Gastrocnemius medialis (tissue), 4 donors: Measurements from ENCODE around the gene TTLL12. TPM values are rescaled to one million over a fixed set of nuclear protein-coding genes. Genes with fewer than 3 reads are reported as not detected.
A peak's percentile ranks its signal among the peaks of the same experiment; 100 is the strongest.

ENCODE experiments used
- ATAC-seq, 2 donors: fragments of 150-250 bp; one replicate each; pipeline ENCODE4 v1.9.1; 2016
- DNase-seq, 2 donors: peaks; one replicate each; pipeline ENCODE4 v3.0.0-alpha.2; 2019
- H3K27ac ChIP-seq, 4 donors: fragments of 200-600 bp; sonication (generic); 1 replicate in 1 of 4; 2 replicates in 3 of 4; pipeline ENCODE4 v1.5.1; 2016 to 2018; ENCODE audit warnings: mild to moderate bottlenecking in 2 of 4, moderate library complexity in 1 of 4
- H3K27me3 ChIP-seq, 3 donors: fragments of 200-600 bp; sonication (generic) in 2 of 3; 1 replicate in 1 of 3; 2 replicates in 2 of 3; pipeline versions ENCODE4 v1.5.1 to v1.6.0; 2016 to 2019; ENCODE audit warnings: mild to moderate bottlenecking in 1 of 3, moderate library complexity in 1 of 3
- H3K36me3 ChIP-seq, 2 donors: fragments of 200-600 bp; sonication (generic) in 1 of 2; one replicate each; pipeline ENCODE4 v1.5.1; 2017 to 2018
- H3K4me1 ChIP-seq, 2 donors: fragments of 200-600 bp; sonication (generic) in 1 of 2; one replicate each; pipeline ENCODE4 v1.5.1; 2016 to 2017; ENCODE audit warnings: mild to moderate bottlenecking in 2 of 2
- H3K4me3 ChIP-seq, 4 donors: fragments of 200-600 bp; sonication (generic) in 3 of 4; 1 replicate in 1 of 4; 2 replicates in 3 of 4; pipeline ENCODE4 v1.5.1; 2016 to 2019; ENCODE audit warnings: mild to moderate bottlenecking in 2 of 4
- H3K9me3 ChIP-seq, 3 donors: fragments of 200-600 bp; sonication (generic) in 2 of 3; 1 replicate in 1 of 3; 2 replicates in 2 of 3; pipeline ENCODE4 v1.5.1; 2016 to 2019
- POLR2A ChIP-seq, 2 donors: fragments of 450-650 bp; IDR thresholded peaks; one replicate each; pipeline ENCODE4 v1.6.1; 2017; ENCODE audit warnings: antibody characterized with exemption in 2 of 2, mild to moderate bottlenecking in 2 of 2, moderate library complexity in 2 of 2
- in situ Hi-C, 4 donors: fragments of 200-750 bp; cut with MboI; loops; one replicate each; pipeline versions ENCODE4 v1.15.0 to v1.8.0; 2017; ENCODE audit warnings: low sequenced_read_pairs in 4 of 4
- intact Hi-C: fragments of 100-400 bp; cut with DNase I; formaldehyde crosslinking; loops from one replicate; pipeline ENCODE4 v1.15.1; 2023; ENCODE audit warnings: low total_unique reads
- total RNA-seq, 4 donors: library from RNA; depleted of rRNA; stranded (reverse); fragments of >200 nt; gene quantifications; one replicate each; pipeline versions ENCODE4 v1.1.0 to v1.2.3, GENCODE V29; 2016
- TF ChIP-seq, protein P1 (sequence below), 5 experiments: fragments of 450-650 bp in 3 of 5; fragments of 200-600 bp in 2 of 5; sonication (generic) in 2 of 5; IDR thresholded peaks in 4 of 5; conservative IDR thresholded peaks in 1 of 5; 1 replicate in 4 of 5; 2 replicates in 1 of 5; pipeline ENCODE4 v1.5.1; 2016 to 2019; ENCODE audit warnings: antibody characterized with exemption in 5 of 5, mild to moderate bottlenecking in 3 of 5, moderate library complexity in 3 of 5

Gene TTLL12
- total RNA-seq, 4 donors from 2014 or later: 13.7 to 41.8 (median 19.6) TPM

DNA sequence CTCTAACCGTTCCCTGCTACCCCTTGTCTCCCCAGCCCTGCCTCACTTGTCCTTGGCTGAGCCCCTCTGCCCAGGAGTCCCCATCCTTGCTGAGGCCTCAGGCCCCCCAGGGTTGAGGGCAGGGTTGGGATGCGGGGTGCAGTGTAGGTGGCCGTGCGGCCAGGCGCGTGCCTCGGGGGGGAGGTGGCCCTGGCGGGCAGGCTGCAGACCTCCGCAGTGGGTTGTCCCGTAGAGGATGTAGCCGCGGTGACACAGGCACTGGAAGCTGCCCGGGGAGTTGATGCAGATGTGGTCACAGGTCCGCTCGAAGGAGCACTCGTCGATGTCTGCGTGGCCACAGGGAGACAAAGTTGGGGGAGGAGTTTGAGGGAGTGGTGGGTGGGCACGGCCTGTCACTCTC lies 41.9 kb upstream of the TTLL12 start:
- DNase-seq: no peak
- no peak for ATAC-seq
- H3K27me3 ChIP-seq: peaks cover 0 to 3% (median 0%) of the 10 kb centered on the region in 3 donors
- no peak overlapping the region for H3K27ac ChIP-seq
- no peaks in the 10 kb centered on the region for H3K4me1 ChIP-seq
- H3K4me3 ChIP-seq: no peak overlapping the region
- no peak for TF ChIP-seq POLR2A (IDR thresholded peaks at IDR 0.05)
- TF ChIP-seq, protein P1, sequence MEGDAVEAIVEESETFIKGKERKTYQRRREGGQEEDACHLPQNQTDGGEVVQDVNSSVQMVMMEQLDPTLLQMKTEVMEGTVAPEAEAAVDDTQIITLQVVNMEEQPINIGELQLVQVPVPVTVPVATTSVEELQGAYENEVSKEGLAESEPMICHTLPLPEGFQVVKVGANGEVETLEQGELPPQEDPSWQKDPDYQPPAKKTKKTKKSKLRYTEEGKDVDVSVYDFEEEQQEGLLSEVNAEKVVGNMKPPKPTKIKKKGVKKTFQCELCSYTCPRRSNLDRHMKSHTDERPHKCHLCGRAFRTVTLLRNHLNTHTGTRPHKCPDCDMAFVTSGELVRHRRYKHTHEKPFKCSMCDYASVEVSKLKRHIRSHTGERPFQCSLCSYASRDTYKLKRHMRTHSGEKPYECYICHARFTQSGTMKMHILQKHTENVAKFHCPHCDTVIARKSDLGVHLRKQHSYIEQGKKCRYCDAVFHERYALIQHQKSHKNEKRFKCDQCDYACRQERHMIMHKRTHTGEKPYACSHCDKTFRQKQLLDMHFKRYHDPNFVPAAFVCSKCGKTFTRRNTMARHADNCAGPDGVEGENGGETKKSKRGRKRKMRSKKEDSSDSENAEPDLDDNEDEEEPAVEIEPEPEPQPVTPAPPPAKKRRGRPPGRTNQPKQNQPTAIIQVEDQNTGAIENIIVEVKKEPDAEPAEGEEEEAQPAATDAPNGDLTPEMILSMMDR (IDR thresholded peaks at IDR 0.05 in 4 of 5, conservative IDR thresholded peaks at IDR 0.05 in 1 of 5): no peak
- no peaks in the 10 kb centered on the region for H3K36me3 ChIP-seq
- in situ Hi-C loops: no loop called here
- intact Hi-C loops: no loop called here
- no peaks in the 10 kb centered on the region for H3K9me3 ChIP-seq

DNA sequence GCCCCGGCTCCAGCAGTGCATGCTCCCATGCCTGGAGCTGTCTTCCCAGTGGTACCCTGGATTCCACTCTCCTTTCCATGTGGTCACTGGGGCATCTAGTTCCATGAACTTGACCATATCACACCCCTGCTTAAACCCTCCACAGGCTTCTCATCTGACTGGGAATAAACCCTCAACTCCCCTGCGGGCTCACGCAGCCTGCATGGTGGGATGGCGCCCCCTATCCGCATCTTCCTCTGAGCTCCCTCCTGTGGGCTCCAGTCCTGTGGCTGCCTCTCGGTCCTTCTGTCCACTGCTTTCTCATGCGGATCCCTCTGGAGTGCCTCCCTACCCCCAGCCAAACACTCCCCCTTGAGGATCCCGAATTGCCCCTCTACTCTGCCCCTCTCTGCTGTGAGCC lies 41.4 kb upstream of the TTLL12 start:
- intact Hi-C loops: no loop called here

DNA sequence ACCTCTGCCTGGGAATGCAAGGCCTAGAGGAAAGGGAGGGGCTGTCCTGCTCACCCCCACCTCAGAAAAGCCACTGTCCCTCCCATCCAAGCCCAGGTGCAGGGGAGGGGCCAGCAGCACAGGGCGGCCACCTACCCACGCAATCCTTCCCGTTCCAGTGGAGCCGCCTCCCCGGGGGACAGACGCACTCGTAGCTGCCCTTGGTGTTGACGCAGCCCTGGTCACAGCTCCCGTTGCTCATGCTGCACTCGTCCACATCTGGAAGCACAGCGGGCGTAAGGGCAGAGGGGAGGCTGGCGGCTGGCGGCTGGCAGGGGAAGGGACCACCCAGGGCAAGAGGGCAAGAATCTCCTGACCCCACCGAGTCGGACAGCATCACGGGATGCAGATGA lies 40.3 kb upstream of the TTLL12 start:
- no peaks in the 10 kb centered on the region for H3K36me3 ChIP-seq
- ATAC-seq: no peak

More for the DNA sequence above, 41.4 kb upstream of the TTLL12 start:
- in situ Hi-C loops: no loop called here
- Histone ChIP-seq H3K4me3 (no peak overlapping the region), H3K4me1 (no peaks in the 10 kb centered on the region), H3K36me3 (no peaks in the 10 kb centered on the region), H3K9me3 (no peaks in the 10 kb centered on the region), H3K27ac (no peak overlapping the region), H3K27me3 (peaks cover 0 to 3% (median 0%) of the 10 kb centered on the region in 3 donors)
- ATAC-seq (no peak), DNase-seq (no peak)
- TF ChIP-seq, protein P1 (IDR thresholded peaks at IDR 0.05 in 4 of 5, conservative IDR thresholded peaks at IDR 0.05 in 1 of 5): peak in 1 of 5 experiments; percentile 27
- no peak for TF ChIP-seq POLR2A (IDR thresholded peaks at IDR 0.05)

DNA sequence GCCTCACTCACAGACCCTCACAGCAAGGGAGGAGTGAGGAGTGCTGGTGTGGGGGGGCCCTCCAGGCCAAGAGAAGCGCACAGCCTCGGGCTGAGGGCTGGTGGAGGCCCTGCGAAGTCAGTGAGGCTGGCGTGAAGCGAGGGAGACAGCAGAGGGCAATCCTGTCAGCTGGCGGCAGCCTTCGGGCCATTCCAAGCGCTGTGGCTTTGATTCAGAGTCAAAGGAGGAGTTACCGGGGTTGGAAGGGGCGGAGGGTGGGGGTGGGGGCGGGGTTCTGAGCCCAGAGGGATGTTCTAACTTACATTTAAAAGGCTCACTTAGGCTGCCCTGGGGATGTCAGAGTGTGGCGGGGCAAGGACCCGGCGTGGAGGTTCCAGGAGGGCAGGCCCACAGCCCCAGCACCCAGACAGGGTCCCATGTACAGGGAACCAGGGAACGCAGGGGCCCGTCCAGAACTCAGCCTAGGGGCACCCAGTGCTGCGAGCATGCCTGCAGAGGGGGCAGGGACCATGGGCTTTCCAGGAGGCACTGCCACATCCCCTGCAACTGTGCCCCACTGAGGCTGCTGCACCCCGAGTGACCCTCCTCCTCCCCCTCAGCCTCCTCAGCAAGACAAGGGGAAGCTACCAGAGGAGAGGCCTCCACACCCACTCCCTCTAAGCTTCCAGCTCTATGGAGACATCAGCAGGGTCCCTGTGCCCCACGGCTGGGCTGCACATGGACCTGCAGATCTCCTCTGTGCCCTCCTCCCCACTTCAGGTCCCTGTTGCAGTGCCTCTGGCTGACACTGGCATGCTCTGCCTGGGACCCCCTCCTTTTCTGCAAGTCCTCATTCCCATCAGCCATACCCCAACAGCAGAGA lies 39.7 kb upstream of the TTLL12 start:
- no peak for TF ChIP-seq POLR2A (IDR thresholded peaks at IDR 0.05)
- TF ChIP-seq, protein P1 (IDR thresholded peaks at IDR 0.05 in 4 of 5, conservative IDR thresholded peaks at IDR 0.05 in 1 of 5): no peak
- in situ Hi-C loops: no loop called here
- no peak for DNase-seq
- no peak overlapping the region for H3K4me3 ChIP-seq
- H3K36me3 ChIP-seq: no peaks in the 10 kb centered on the region
- H3K9me3 ChIP-seq: no peaks in the 10 kb centered on the region
- intact Hi-C loops: no loop called here
- H3K4me1 ChIP-seq: no peaks in the 10 kb centered on the region
- H3K27ac ChIP-seq: no peak overlapping the region
- no peak for ATAC-seq
- no peaks in the 10 kb centered on the region for H3K27me3 ChIP-seq

More for the DNA sequence above, 40.3 kb upstream of the TTLL12 start:
- Histone ChIP-seq H3K4me3 (no peak overlapping the region), H3K9me3 (no peaks in the 10 kb centered on the region), H3K27me3 (peaks cover 0 to 3% (median 0%) of the 10 kb centered on the region in 3 donors), H3K4me1 (no peaks in the 10 kb centered on the region), H3K27ac (no peak overlapping the region)
- no peak for DNase-seq
- in situ Hi-C loops: no loop called here
- TF ChIP-seq, protein P1 (IDR thresholded peaks at IDR 0.05 in 4 of 5, conservative IDR thresholded peaks at IDR 0.05 in 1 of 5): no peak
- TF ChIP-seq POLR2A (IDR thresholded peaks at IDR 0.05): no peak
- intact Hi-C loops: no loop called here
